NCI-H774 (cell line): Measurements from ENCODE around the gene FOXP3.

Source experiments
- DNase-seq: peaks from one replicate; lab custom pipeline; 2025; lab: John Stamatoyannopoulos, UW

Gene FOXP3

GRCh38 chrX:49214996-49215526, 49.4 kb downstream of the FOXP3 start:
- no peak for DNase-seq

GRCh38 chrX:49214416-49214815, 50.1 kb downstream of the FOXP3 start:
- DNase-seq = no peak

GRCh38 chrX:49212861-49213260, 51.6 kb downstream of the FOXP3 start:
- no peak for DNase-seq

- no peak for DNase-seq
These were observed 52.3 kb downstream of the FOXP3 start for GRCh38 chrX:49212209-49212608.

GRCh38 chrX:49211074-49211473, 53.4 kb downstream of the FOXP3 start:
- DNase-seq = no peak

GRCh38 chrX:49210406-49210805, 54.1 kb downstream of the FOXP3 start:
- no peak for DNase-seq

GRCh38 chrX:49209434-49210251, 54.9 kb downstream of the FOXP3 start:
- DNase-seq = no peak

- DNase-seq = no peak
These were observed 56.1 kb downstream of the FOXP3 start for GRCh38 chrX:49208399-49208798.

GRCh38 chrX:49206543-49206942, 58.0 kb downstream of the FOXP3 start:
- DNase-seq = no peak

- no peak for DNase-seq
These were observed 59.1 kb downstream of the FOXP3 start for GRCh38 chrX:49205443-49205842.

GRCh38 chrX:49204709-49205108, 59.8 kb downstream of the FOXP3 start:
- DNase-seq = no peak

GRCh38 chrX:49204017-49204416, 60.5 kb downstream of the FOXP3 start:
- DNase-seq = no peak

- DNase-seq = no peak
These were observed 61.0 kb downstream of the FOXP3 start for GRCh38 chrX:49203536-49203935.

- peak; percentile 42 for DNase-seq
These were observed 62.5 kb downstream of the FOXP3 start for GRCh38 chrX:49202022-49202421.
